ENCODE data around the gene KLF2. TPM values are rescaled to one million over a fixed set of nuclear protein-coding genes. Genes with fewer than 3 reads are reported as not detected.

KLF2 gene
- total and polyA plus RNA-seq, 5 experiments from 2014 or later, result 115 to 393 (median 216) TPM

- ATAC-seq (peak; percentile 10 to 22), DNase-seq (peak in 8 of 10 donors; percentile 47 to 88 (median 74))
- no peak overlapping the region for H3K4me3 Mint-ChIP-seq
- POLR2A ChIA-PET, result interaction anchor here (0.6 to 34.9 kb wide), 26 partner anchors 2 to 1034 kb away, joined by 3 to 4622 read pairs (median 6); partner anchors contain the start of genes AP1M1, BRD4, FAM32A and KLF2
- H3K27me3 Mint-ChIP-seq, result peaks cover 0 to 2% (median 0%) of the 10 kb centered on the region in 5 donors
- no peaks in the 10 kb centered on the region for H3K36me3 Mint-ChIP-seq
- no peaks in the 10 kb centered on the region for H3K9me3 Mint-ChIP-seq
- H3K27ac Mint-ChIP-seq, result no peak overlapping the region
- H3K4me1 Mint-ChIP-seq, result peaks cover 7 to 52% (median 37%) of the 10 kb centered on the region in 4 donors
Measured at GRCh38 chr19:16366433-16367260, 42.0 kb downstream of the KLF2 start.

GRCh38 chr19:16367261-16367683 lies 42.6 kb downstream of the KLF2 start:
- H3K27me3 Mint-ChIP-seq, result peaks cover 0 to 2% (median 0%) of the 10 kb centered on the region in 5 donors
- H3K9me3 Mint-ChIP-seq, result no peaks in the 10 kb centered on the region
- no peak overlapping the region for H3K4me3 Mint-ChIP-seq
- POLR2A ChIA-PET, result interaction anchor here (0.6 to 34.9 kb wide), 23 partner anchors 2 to 1156 kb away, joined by 3 to 4622 read pairs (median 7); partner anchors contain the start of genes AP1M1, FAM32A and KLF2
- ATAC-seq (peak in 1 of 2 donors; percentile 16), DNase-seq (peak in 9 of 10 donors; percentile 46 to 89 (median 75))
- no peaks in the 10 kb centered on the region for H3K36me3 Mint-ChIP-seq
- no peak overlapping the region for H3K27ac Mint-ChIP-seq
- peaks cover under 1 to 51% (median 34%) of the 10 kb centered on the region in 4 donors for H3K4me1 Mint-ChIP-seq

DNA sequence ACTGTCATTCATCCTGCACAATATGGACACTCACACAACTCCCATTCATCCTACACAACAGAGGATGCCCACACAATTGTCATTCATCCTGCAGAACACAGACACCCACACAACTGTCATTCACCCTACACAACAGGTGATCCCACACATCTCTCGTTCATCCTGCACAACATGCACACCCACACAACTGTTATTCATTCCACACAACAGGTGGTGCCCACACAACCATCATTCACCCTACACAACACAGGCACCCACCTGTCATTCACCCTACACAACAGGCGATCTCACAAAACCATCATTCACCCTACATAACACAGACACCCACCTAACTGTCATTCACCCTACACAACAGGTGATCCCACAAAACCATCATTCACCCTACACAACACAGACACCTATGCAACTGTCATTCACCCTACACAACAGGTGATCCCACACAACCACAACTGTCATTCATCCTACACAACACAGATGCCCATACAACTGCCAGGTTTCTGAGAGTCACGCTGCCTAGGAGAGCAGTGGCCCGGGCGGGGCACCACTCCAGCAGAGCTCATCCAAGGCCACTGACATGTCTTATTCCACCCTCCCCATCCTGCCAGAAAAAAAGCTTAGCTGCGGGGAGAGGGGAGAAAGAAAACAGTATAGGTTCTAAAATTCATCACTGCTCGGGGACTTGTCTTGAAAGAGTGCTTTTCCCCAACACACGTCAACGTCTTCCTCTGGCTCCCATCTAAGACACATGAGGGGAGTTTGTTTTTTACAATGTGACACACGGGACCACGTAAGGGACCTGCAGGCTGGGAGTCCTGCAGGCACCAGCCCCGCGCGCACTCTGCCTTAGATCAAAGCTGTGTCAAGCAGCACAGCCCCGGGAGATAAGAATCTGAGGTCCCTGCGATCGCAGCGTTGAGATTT lies 44.0 kb downstream of the KLF2 start:
- POLR2A ChIA-PET, result interaction anchor here (0.8 to 34.9 kb wide), 16 partner anchors 4 to 327 kb away, joined by 3 to 4622 read pairs (median 8); partner anchors contain the start of genes FAM32A and KLF2
- peak in 9 of 10 donors; percentile 59 to 96 (median 93) for DNase-seq
- Mint-ChIP-seq H3K27me3 (peaks cover 0 to 2% (median 0%) of the 10 kb centered on the region in 5 donors), H3K36me3 (no peaks in the 10 kb centered on the region), H3K27ac (no peak overlapping the region), H3K4me1 (peaks cover 3 to 49% (median 22%) of the 10 kb centered on the region in 4 donors), H3K9me3 (no peaks in the 10 kb centered on the region), H3K4me3 (no peak overlapping the region)
- peak; percentile 48 to 59 for ATAC-seq

GRCh38 chr19:16369306-16369663 lies 44.7 kb downstream of the KLF2 start:
- ATAC-seq (peak in 1 of 2 donors; percentile 19), DNase-seq (peak in 1 of 10 donors; percentile 90)
- no peak overlapping the region for H3K4me3 Mint-ChIP-seq
- H3K27me3 Mint-ChIP-seq, result peaks cover 0 to 2% (median 0%) of the 10 kb centered on the region in 5 donors
- peaks cover 2 to 49% (median 19%) of the 10 kb centered on the region in 4 donors for H3K4me1 Mint-ChIP-seq
- no peaks in the 10 kb centered on the region for H3K36me3 Mint-ChIP-seq
- no peak overlapping the region for H3K27ac Mint-ChIP-seq
- H3K9me3 Mint-ChIP-seq, result no peaks in the 10 kb centered on the region
- POLR2A ChIA-PET, result interaction anchor here (0.8 to 34.9 kb wide), 18 partner anchors 4 to 990 kb away, joined by 3 to 4622 read pairs (median 6); partner anchors contain the start of genes AKAP8, FAM32A and KLF2

- Mint-ChIP-seq H3K27me3 (peaks cover 0 to 2% (median 0%) of the 10 kb centered on the region in 5 donors), H3K9me3 (no peaks in the 10 kb centered on the region), H3K36me3 (no peaks in the 10 kb centered on the region), H3K4me3 (no peak overlapping the region), H3K4me1 (peaks cover 0 to 52% (median 20%) of the 10 kb centered on the region in 4 donors), H3K27ac (no peak overlapping the region)
- POLR2A ChIA-PET, result interaction anchor here (0.5 to 34.9 kb wide), 20 partner anchors 4 to 990 kb away, joined by 3 to 4622 read pairs (median 6); partner anchors contain the start of genes AKAP8, KLF2 and SMIM7
- ATAC-seq (peak; percentile 45 to 57), DNase-seq (peak; percentile 68 to 95 (median 92))
Measured at GRCh38 chr19:16369664-16370576, 45.3 kb downstream of the KLF2 start.

DNA sequence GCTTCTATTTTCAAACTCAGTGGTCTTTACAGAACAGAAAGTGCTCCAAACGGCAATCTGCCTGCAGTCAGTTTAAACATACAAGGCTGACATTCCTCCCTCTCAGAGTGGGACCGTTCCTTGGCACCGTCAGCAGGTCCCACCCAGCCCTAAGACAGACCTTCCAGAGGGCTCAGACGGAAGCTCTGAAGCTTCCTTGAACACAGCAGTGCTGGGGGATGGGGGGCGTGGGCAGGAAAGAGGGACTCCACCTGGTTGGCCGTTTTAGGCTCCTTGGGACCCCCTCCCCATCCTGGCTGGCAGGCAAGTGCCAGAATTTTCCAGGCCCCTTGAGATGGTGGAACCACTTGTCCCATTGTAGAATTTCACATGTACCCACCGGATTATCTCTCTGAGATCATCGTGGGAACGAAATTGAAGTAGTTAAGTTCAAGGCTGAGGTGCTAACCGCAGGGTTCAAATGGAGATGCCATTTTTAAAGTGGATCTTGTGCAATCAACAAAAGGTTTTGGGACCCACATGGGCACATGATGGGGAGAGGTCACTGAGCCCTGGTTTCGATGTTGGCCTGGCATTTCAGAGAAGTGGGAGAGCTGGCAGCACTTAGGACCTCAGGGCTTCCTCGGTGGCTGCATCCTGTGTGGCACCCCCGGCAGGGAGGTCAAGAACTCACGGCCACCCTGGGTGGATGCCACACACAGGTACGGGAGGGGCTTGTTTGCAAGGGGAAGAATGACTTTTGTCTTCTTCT lies 46.2 kb downstream of the KLF2 start:
- no peak overlapping the region for H3K4me3 Mint-ChIP-seq
- peaks cover 0 to 2% (median 0%) of the 10 kb centered on the region in 5 donors for H3K27me3 Mint-ChIP-seq
- no peaks in the 10 kb centered on the region for H3K36me3 Mint-ChIP-seq
- no peaks in the 10 kb centered on the region for H3K9me3 Mint-ChIP-seq
- POLR2A ChIA-PET, result interaction anchor here (0.5 to 34.9 kb wide), 27 partner anchors 3 to 1488 kb away, joined by 3 to 4622 read pairs (median 6); partner anchors contain the start of genes AKAP8, FAM32A, KLF2 and SMIM7
- ATAC-seq, result no peak
- DNase-seq, result peak in 6 of 10 donors; percentile 12 to 58 (median 36)
- no peak overlapping the region for H3K27ac Mint-ChIP-seq
- peaks cover 0 to 57% (median 20%) of the 10 kb centered on the region in 4 donors for H3K4me1 Mint-ChIP-seq

DNA sequence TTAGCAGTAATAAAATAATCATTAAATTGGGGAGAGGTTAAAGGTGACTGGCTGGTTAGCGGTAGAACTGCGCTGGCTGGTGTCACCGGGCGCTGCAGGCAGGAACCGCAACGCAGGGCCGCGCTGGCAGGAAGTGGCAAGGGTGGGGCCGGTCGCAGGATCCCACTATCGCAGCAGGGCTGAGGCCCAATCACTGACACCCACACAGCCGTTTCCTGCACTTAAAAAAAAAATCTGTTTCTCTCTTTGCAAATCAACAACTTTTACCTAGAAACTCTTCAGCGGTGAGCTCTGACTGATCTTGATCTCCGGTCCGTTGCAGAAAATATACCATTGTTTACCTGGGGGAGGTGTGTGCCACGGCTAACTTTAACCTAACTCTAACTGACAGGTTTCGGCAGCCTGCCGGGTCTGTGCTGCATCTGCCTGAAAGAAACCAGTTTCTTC lies 46.9 kb downstream of the KLF2 start:
- no peak overlapping the region for H3K4me3 Mint-ChIP-seq
- no peak overlapping the region for H3K27ac Mint-ChIP-seq
- ATAC-seq (peak; percentile 41 to 59), DNase-seq (peak; percentile 77 to 97 (median 94))
- peaks cover 0 to 2% (median 0%) of the 10 kb centered on the region in 5 donors for H3K27me3 Mint-ChIP-seq
- peaks cover 0 to 54% (median 20%) of the 10 kb centered on the region in 4 donors for H3K4me1 Mint-ChIP-seq
- POLR2A ChIA-PET, result interaction anchor here (0.6 to 34.9 kb wide), 25 partner anchors 2 to 1488 kb away, joined by 3 to 4622 read pairs (median 5); partner anchors contain the start of genes AP1M1, FAM32A and KLF2
- H3K9me3 Mint-ChIP-seq, result no peaks in the 10 kb centered on the region
- H3K36me3 Mint-ChIP-seq, result no peaks in the 10 kb centered on the region

DNA sequence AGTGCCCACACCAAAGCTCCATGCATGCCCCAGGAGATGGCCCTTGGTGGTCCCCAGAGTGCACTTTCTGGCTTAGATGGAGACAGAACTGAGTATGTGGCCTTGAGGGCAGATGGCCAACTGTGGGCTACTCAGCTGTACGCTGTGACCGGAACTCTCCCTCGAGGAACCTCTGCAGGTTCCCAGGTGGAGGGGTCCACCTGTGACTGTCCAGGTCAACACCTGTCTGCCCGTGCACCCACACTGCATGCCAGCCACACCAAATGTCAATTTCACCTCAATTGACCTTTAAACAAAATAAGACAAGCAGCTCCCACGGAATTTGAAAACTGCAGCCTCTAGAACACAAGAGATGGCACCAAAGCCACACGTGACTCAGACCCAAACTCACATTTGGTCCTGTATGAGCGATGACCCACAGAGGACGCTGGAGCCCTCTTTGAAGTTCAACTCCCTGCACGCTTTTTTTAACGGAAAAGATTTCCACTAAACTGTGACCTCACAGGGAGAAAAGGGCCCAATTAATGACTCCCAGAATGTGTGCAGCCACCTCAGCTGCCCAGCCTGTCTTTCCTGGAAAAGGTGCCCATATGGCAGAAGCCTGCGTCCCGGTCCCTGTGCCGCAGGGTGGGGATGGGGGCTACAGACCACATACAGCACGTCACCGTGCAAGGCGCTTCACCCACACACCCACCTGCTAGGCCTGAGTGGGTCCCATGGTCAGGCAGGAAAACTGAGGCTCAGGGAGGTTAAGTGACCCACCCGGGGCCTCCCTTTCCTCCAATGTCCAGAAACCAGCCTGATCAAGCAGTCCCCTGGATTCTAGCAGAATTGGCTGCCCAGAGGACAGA lies 47.7 kb downstream of the KLF2 start:
- Mint-ChIP-seq H3K4me1 (peaks cover 0 to 47% (median 20%) of the 10 kb centered on the region in 4 donors), H3K36me3 (no peaks in the 10 kb centered on the region), H3K27me3 (peaks cover 0 to 2% (median 0%) of the 10 kb centered on the region in 5 donors), H3K27ac (no peak overlapping the region), H3K9me3 (no peaks in the 10 kb centered on the region), H3K4me3 (peak overlapping the region in 1 of 10 donors; percentile 2)
- DNase-seq (peak in 1 of 10 donors; percentile 46), ATAC-seq (no peak)
- POLR2A ChIA-PET, result interaction anchor here (0.8 to 34.9 kb wide), 22 partner anchors 2 to 536 kb away, joined by 3 to 4622 read pairs (median 6); partner anchors contain the start of genes AP1M1, FAM32A and KLF2

GRCh38 chr19:16373079-16373478 lies 48.5 kb downstream of the KLF2 start:
- H3K27ac Mint-ChIP-seq, result no peak overlapping the region
- ATAC-seq (no peak), DNase-seq (peak in 1 of 10 donors; percentile 52)
- peaks cover 0 to 2% (median 0%) of the 10 kb centered on the region in 5 donors for H3K27me3 Mint-ChIP-seq
- H3K4me1 Mint-ChIP-seq, result peaks cover 0 to 51% (median 24%) of the 10 kb centered on the region in 4 donors
- peaks cover 0 to 2% (median 0%) of the 10 kb centered on the region in 3 donors for H3K36me3 Mint-ChIP-seq
- POLR2A ChIA-PET, result interaction anchor here (0.9 to 34.9 kb wide), 8 partner anchors 1 to 229 kb away, joined by 3 to 4622 read pairs (median 93); partner anchors contain the start of genes FAM32A and KLF2
- H3K9me3 Mint-ChIP-seq, result no peaks in the 10 kb centered on the region
- peak overlapping the region in 4 of 10 donors; percentile 7 to 82 (median 50) for H3K4me3 Mint-ChIP-seq
